Naive thymus-derived CD4-positive, alpha-beta T cell (primary cell): ENCODE measurements around the gene SIPA1L3. TPM values are rescaled to one million over a fixed set of nuclear protein-coding genes. Genes with fewer than 3 reads are reported as not detected.

ENCODE experiments used
- ATAC-seq: fragments of 150-1000 bp; cut with Tn5 transposase; 2 replicates; pipeline ENCODE4 v1.10.0; 2021; ENCODE audit warnings: mild to moderate bottlenecking, moderate library complexity
- CTCF ChIA-PET: fragments of 350-600 bp; sonication (Branson Sonifier 250); formaldehyde crosslinking; loops from one replicate; lab custom pipeline; 2021; ENCODE audit warnings: antibody characterized with exemption; lab: Charles Lee
- POLR2A ChIA-PET: fragments of 350-600 bp; sonication (Branson Sonifier 250); formaldehyde crosslinking; loops from one replicate; lab custom pipeline; 2021; ENCODE audit warnings: antibody characterized with exemption, inconsistent platforms; lab: Charles Lee
- DNase-seq, 9 donors: peaks; one replicate each; pipeline versions ENCODE4 v3.0.0 to v3.0.0-alpha.2; 2020 to 2022; ENCODE audit warnings: mixed read lengths in 1 of 9
- H3K27ac ChIP-seq: one replicate; pipeline ENCODE4 v1.7.0; 2013; ENCODE audit warnings: mild to moderate bottlenecking, low read depth, low read length, moderate library complexity
- H3K27me3 ChIP-seq, 2 donors: one replicate each; pipeline ENCODE4 v1.7.0; 2013; ENCODE audit warnings: low read length in 2 of 2, mild to moderate bottlenecking in 2 of 2, moderate library complexity in 2 of 2; ENCODE audit not compliant: control insufficient read depth in 2 of 2, insufficient read depth in 2 of 2
- H3K36me3 ChIP-seq, 3 experiments: 1 replicate in 2 of 3; 2 replicates in 1 of 3; pipeline ENCODE4 v1.7.0; 2013; ENCODE audit warnings: low read length in 3 of 3, mild to moderate bottlenecking in 3 of 3, moderate library complexity in 1 of 3; ENCODE audit not compliant: insufficient read depth in 3 of 3, control insufficient read depth in 2 of 3
- H3K4me1 ChIP-seq, 2 donors: one replicate each; pipeline ENCODE4 v1.7.0; 2013; ENCODE audit warnings: low read length in 2 of 2, mild to moderate bottlenecking in 2 of 2, moderate library complexity in 1 of 2; ENCODE audit not compliant: control insufficient read depth in 2 of 2, insufficient read depth in 2 of 2
- H3K4me3 ChIP-seq: 2 replicates; pipeline ENCODE4 v1.7.0; 2013; ENCODE audit warnings: mild to moderate bottlenecking, low read length
- H3K9me3 ChIP-seq, 3 experiments: 1 replicate in 2 of 3; 2 replicates in 1 of 3; pipeline ENCODE4 v1.7.0; 2013; ENCODE audit warnings: low read length in 3 of 3; ENCODE audit not compliant: control insufficient read depth in 2 of 3
- H3K27ac Mint-ChIP-seq, 9 donors: one replicate each; pipeline ENCODE4 v1.8.0; 2020 to 2022; ENCODE audit warnings: mixed read lengths in 9 of 9, mild to moderate bottlenecking in 8 of 9, moderate library complexity in 5 of 9, inconsistent platforms in 2 of 9
- H3K27me3 Mint-ChIP-seq, 5 donors: one replicate each; pipeline ENCODE4 v1.8.0; 2021 to 2022; ENCODE audit warnings: mixed read lengths in 5 of 5, mild to moderate bottlenecking in 1 of 5
- H3K36me3 Mint-ChIP-seq, 5 donors: one replicate each; pipeline ENCODE4 v1.8.0; 2020 to 2022; ENCODE audit warnings: mixed read lengths in 5 of 5, mild to moderate bottlenecking in 3 of 5, inconsistent platforms in 1 of 5
- H3K4me1 Mint-ChIP-seq, 7 donors: one replicate each; pipeline ENCODE4 v1.8.0; 2020 to 2022; ENCODE audit warnings: mixed read lengths in 7 of 7, mild to moderate bottlenecking in 3 of 7, inconsistent platforms in 1 of 7
- H3K4me3 Mint-ChIP-seq, 10 donors: one replicate each; pipeline ENCODE4 v1.8.0; 2020 to 2022; ENCODE audit warnings: mild to moderate bottlenecking in 10 of 10, mixed read lengths in 10 of 10, moderate library complexity in 6 of 10, inconsistent platforms in 2 of 10
- H3K9me3 Mint-ChIP-seq, 11 donors: one replicate each; pipeline ENCODE4 v1.8.0; 2020 to 2022; ENCODE audit warnings: mixed read lengths in 11 of 11, mild to moderate bottlenecking in 4 of 11, inconsistent platforms in 1 of 11, moderate library complexity in 1 of 11
- intact Hi-C, 2 donors: fragments of 100-400 bp; cut with micrococcal nuclease; formaldehyde crosslinking; loops; one replicate each; pipeline ENCODE4 v1.15.1; 2023
- polyA plus RNA-seq, 2 donors: library from polyadenylated mRNA; unstranded; fragments of 300-500 nt; fragmentation: Illumina TruSeq; gene quantifications; one replicate each; pipeline ENCODE4 v1.2.3, GENCODE V29; 2021
- total RNA-seq, 6 experiments: library from RNA in 5 of 6; stranded (reverse) in 5 of 6; gene quantifications; 1 replicate in 5 of 6; 2 replicates in 1 of 6; pipeline ENCODE4 v1.2.3 and lab custom pipeline; 2021 to 2026

Gene SIPA1L3
- total and polyA plus RNA-seq, 7 experiments from 2014 or later, result 0.91 to 38.7 (median 22.5) TPM

GRCh38 chr19:37930416-37930815 is 23.4 kb downstream of the SIPA1L3 start:
- Mint-ChIP-seq H3K27ac (no peak overlapping the region), H3K27me3 (no peaks in the 10 kb centered on the region), H3K4me3 (no peak overlapping the region), H3K36me3 (peaks cover 0 to 38% (median 24%) of the 10 kb centered on the region in 5 donors), H3K9me3 (peaks cover 0 to 20% (median 10%) of the 10 kb centered on the region in 11 donors), H3K4me1 (peaks cover 0 to 32% (median 20%) of the 10 kb centered on the region in 7 donors)
- ATAC-seq, result no peak
- ChIA-PET POLR2A (no interaction called here), CTCF (interaction anchor here (0.6 kb wide), 1 partner anchor 52 kb away, joined by 3 read pairs; no protein-coding TSS in a partner anchor)
- Histone ChIP-seq H3K36me3 (no peaks in the 10 kb centered on the region), H3K4me1 (no peaks in the 10 kb centered on the region), H3K9me3 (no peaks in the 10 kb centered on the region), H3K27me3 (no peaks in the 10 kb centered on the region), H3K27ac (no peak overlapping the region), H3K4me3 (no peak overlapping the region)
- DNase-seq, result no peak
- intact Hi-C loops, result no loop called here

GRCh38 chr19:37931881-37932655 is 25.1 kb downstream of the SIPA1L3 start:
- Histone ChIP-seq H3K9me3 (no peaks in the 10 kb centered on the region), H3K36me3 (no peaks in the 10 kb centered on the region), H3K4me1 (no peaks in the 10 kb centered on the region), H3K27ac (no peak overlapping the region), H3K4me3 (no peak overlapping the region), H3K27me3 (no peaks in the 10 kb centered on the region)
- no peak overlapping the region for H3K27ac Mint-ChIP-seq
- peaks cover 0 to 32% (median 16%) of the 10 kb centered on the region in 11 donors for H3K9me3 Mint-ChIP-seq
- peaks cover 0 to 26% (median 18%) of the 10 kb centered on the region in 7 donors for H3K4me1 Mint-ChIP-seq
- ATAC-seq, result peak; percentile 47
- peak overlapping the region in 5 of 10 donors; percentile 31 to 58 (median 53) for H3K4me3 Mint-ChIP-seq
- no peak for DNase-seq
- ChIA-PET CTCF (interaction anchor here (0.8 kb wide), 1 partner anchor 12 kb away, joined by 3 read pairs; no protein-coding TSS in a partner anchor), POLR2A (interaction anchor here (0.6 to 1.0 kb wide), 3 partner anchors 29 to 1717 kb away, joined by 3 to 4 read pairs (median 3); no protein-coding TSS in a partner anchor)
- no peaks in the 10 kb centered on the region for H3K27me3 Mint-ChIP-seq
- H3K36me3 Mint-ChIP-seq, result peaks cover 4 to 50% (median 35%) of the 10 kb centered on the region in 5 donors
- intact Hi-C loops, result no loop called here

GRCh38 chr19:37932985-37933936 is 26.3 kb downstream of the SIPA1L3 start:
- Histone ChIP-seq H3K27me3 (no peaks in the 10 kb centered on the region), H3K36me3 (no peaks in the 10 kb centered on the region), H3K9me3 (no peaks in the 10 kb centered on the region), H3K4me3 (no peak overlapping the region), H3K27ac (no peak overlapping the region), H3K4me1 (no peaks in the 10 kb centered on the region)
- CTCF ChIA-PET, result no interaction called here
- peaks cover 4 to 54% (median 35%) of the 10 kb centered on the region in 5 donors for H3K36me3 Mint-ChIP-seq
- POLR2A ChIA-PET, result no interaction called here
- peaks cover 0 to 23% (median 14%) of the 10 kb centered on the region in 7 donors for H3K4me1 Mint-ChIP-seq
- peak overlapping the region in 4 of 10 donors; percentile 10 to 55 (median 28) for H3K4me3 Mint-ChIP-seq
- DNase-seq (no peak), ATAC-seq (no peak)
- no peaks in the 10 kb centered on the region for H3K27me3 Mint-ChIP-seq
- intact Hi-C loops, result no loop called here
- H3K27ac Mint-ChIP-seq, result peak overlapping the region in 1 of 9 donors; percentile 76
- peaks cover 0 to 32% (median 16%) of the 10 kb centered on the region in 11 donors for H3K9me3 Mint-ChIP-seq

- ChIA-PET CTCF (no interaction called here), POLR2A (no interaction called here)
- intact Hi-C loops, result no loop called here
- no peaks in the 10 kb centered on the region for H3K36me3 ChIP-seq
- no peaks in the 10 kb centered on the region for H3K4me1 ChIP-seq
- H3K9me3 ChIP-seq, result no peaks in the 10 kb centered on the region
- H3K27ac ChIP-seq, result no peak overlapping the region
- H3K9me3 Mint-ChIP-seq, result peaks cover 0 to 32% (median 16%) of the 10 kb centered on the region in 11 donors
- DNase-seq (no peak), ATAC-seq (no peak)
- H3K4me3 ChIP-seq, result no peak overlapping the region
- H3K27me3 Mint-ChIP-seq, result no peaks in the 10 kb centered on the region
- no peaks in the 10 kb centered on the region for H3K27me3 ChIP-seq
- H3K4me3 Mint-ChIP-seq, result no peak overlapping the region
- no peak overlapping the region for H3K27ac Mint-ChIP-seq
- peaks cover 4 to 54% (median 37%) of the 10 kb centered on the region in 5 donors for H3K36me3 Mint-ChIP-seq
- peaks cover 0 to 25% (median 14%) of the 10 kb centered on the region in 7 donors for H3K4me1 Mint-ChIP-seq
Observed at GRCh38 chr19:37933937-37934358, 26.9 kb downstream of the SIPA1L3 start.

- CTCF ChIA-PET, result no interaction called here
- H3K27ac ChIP-seq, result no peak overlapping the region
- H3K27me3 Mint-ChIP-seq, result no peaks in the 10 kb centered on the region
- peaks cover 0 to 27% (median 14%) of the 10 kb centered on the region in 7 donors for H3K4me1 Mint-ChIP-seq
- POLR2A ChIA-PET, result no interaction called here
- intact Hi-C loops, result no loop called here
- no peaks in the 10 kb centered on the region for H3K9me3 ChIP-seq
- H3K9me3 Mint-ChIP-seq, result peaks cover 0 to 32% (median 16%) of the 10 kb centered on the region in 11 donors
- H3K4me3 Mint-ChIP-seq, result no peak overlapping the region
- H3K27me3 ChIP-seq, result no peaks in the 10 kb centered on the region
- no peaks in the 10 kb centered on the region for H3K4me1 ChIP-seq
- DNase-seq (no peak), ATAC-seq (no peak)
- H3K4me3 ChIP-seq, result no peak overlapping the region
- no peaks in the 10 kb centered on the region for H3K36me3 ChIP-seq
- no peak overlapping the region for H3K27ac Mint-ChIP-seq
- peaks cover 4 to 64% (median 48%) of the 10 kb centered on the region in 5 donors for H3K36me3 Mint-ChIP-seq
Observed at GRCh38 chr19:37935341-37935740, 28.3 kb downstream of the SIPA1L3 start.

- H3K9me3 Mint-ChIP-seq, result peaks cover 0 to 32% (median 16%) of the 10 kb centered on the region in 11 donors
- peaks cover 0 to 24% (median 14%) of the 10 kb centered on the region in 7 donors for H3K4me1 Mint-ChIP-seq
- peaks cover 4 to 67% (median 56%) of the 10 kb centered on the region in 5 donors for H3K36me3 Mint-ChIP-seq
- H3K27me3 Mint-ChIP-seq, result no peaks in the 10 kb centered on the region
- ChIA-PET POLR2A (no interaction called here), CTCF (interaction anchor here (0.6 kb wide), 1 partner anchor 35 kb away, joined by 3 read pairs; no protein-coding TSS in a partner anchor)
- intact Hi-C loops, result no loop called here
- DNase-seq, result no peak
- Histone ChIP-seq H3K4me1 (no peaks in the 10 kb centered on the region), H3K36me3 (no peaks in the 10 kb centered on the region), H3K4me3 (no peak overlapping the region), H3K27ac (no peak overlapping the region), H3K27me3 (no peaks in the 10 kb centered on the region), H3K9me3 (no peaks in the 10 kb centered on the region)
- ATAC-seq, result no peak
- H3K27ac Mint-ChIP-seq, result no peak overlapping the region
- no peak overlapping the region for H3K4me3 Mint-ChIP-seq
Observed at GRCh38 chr19:37936166-37936565, 29.2 kb downstream of the SIPA1L3 start.
